NCI-H82 treated with DMSO at 0.1 percent for 48 hours (cell line): ENCODE measurements around the gene ME3.
"Not testable (repeated sequence)": the region's sequence is repeated elsewhere in the genome, so short reads cannot be mapped to it uniquely, and the experiment has no call there.

Source experiments
- DNase-seq: peaks from one replicate; lab custom pipeline; 2025; ENCODE audit not compliant: unreplicated experiment; lab: John Stamatoyannopoulos, UW

Gene ME3

DNA sequence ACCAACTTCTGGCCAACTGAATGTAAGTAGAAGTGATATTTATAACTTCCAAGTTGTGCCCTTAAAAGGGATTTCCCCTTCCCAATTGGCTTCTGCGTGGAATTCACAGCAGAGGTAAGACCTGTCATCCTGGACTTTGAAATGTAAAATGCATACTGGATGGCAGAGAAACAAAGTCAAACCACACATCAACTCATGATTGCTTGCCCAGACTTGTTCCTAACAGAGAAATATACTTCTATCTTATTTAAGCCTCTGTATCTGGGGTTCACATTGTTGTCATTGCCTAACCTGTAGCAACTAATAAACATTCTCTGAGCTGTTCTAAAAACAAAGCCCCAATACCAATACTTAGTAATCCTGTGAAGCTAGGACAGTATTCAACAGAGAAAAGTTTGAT, 6.2 kb downstream of the ME3 start:
- no peak for DNase-seq

DNA sequence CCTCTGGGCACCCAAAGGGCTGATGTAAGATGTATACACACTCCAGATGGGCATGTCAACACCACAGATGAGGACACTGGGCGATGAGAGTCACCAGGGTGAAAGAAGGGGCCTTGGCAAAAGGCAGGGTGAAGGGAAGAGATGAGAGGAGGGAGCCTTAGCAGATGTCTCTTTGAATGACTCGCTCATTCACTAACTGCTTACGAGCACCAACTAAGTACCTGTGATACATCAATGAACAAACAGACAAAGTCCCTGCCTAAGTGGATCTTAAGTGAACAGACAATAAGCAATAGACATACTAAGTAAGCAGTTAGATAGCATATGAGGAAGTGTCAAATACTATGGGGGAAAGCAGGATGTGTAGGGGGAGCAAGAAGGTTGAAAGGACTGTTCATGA, 7.5 kb downstream of the ME3 start:
- no peak for DNase-seq

DNA sequence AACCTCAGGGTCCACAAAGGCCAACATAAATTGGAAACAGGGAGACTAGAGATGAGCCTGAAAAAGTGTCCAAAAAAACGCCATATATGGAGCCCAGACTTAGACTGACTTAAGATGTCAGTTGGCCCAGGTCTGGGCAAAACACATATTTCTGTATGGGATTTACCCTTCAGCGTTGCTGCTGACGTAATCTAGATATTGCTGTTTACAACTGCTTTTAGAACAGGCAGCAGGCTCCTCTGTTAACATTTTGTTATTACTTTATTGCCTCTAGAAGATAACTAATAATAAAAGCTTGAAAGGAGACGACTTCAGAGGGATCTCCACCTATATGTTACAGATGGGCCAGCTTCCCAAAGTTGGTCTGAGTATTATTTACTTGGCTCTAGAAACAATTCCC, 8.7 kb downstream of the ME3 start:
- DNase-seq: no peak

DNA sequence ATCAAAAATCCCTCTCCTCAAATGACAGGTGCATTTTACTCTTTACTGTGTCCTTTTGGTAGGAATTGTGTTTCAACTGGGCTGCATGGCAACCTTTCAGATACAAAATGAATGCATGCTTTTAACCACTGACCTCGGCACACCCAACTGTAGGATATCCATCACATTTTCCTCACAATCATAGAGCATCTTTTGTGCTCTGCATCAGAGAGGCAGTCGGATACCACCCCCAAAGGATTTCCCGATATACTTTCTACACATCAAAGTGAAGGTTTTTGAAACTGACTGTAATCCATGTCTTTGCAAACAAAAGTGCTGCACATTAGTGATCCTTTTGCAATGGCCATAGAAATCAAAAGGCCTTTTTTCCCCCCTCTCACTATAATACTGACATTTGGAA, 9.1 kb downstream of the ME3 start:
- no peak for DNase-seq

DNA sequence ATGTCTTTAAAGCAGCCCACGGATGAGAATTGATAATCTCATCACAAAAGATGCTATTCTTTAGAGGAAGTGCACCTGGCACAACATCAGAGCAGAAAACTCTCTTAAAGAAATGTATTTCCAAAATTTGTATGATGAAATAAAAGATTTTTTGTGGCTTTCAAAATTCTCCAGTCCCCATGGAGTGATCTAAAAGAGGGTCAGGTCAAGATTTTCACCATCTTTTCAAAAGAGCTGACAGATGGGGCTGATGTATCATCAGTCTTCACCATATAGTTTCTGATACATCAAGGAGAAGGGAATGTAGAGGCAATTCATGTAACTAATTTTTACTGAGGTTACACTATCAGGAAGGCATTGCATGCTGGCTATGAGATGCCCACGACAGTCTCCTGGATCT, 11.7 kb downstream of the ME3 start:
- no peak for DNase-seq

DNA sequence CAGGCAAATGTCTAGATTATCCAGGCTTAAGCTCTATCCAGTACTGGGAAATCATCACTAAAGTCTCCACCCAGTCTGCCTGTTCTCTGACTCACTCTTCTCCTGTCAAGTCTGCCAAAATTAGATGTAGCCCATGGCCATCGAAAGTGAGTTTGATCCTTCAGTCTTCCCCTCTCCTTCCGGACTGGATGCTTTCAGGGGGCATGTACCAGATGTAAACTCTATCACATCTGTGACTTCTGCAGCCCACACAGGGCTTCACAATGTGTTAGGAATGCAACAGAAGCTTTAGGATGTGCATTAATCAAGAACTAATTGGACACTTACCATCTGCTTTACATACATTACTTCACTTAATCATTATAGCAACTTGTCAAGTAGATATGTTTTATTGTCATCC, 12.3 kb downstream of the ME3 start:
- DNase-seq: peak; percentile 65

DNA sequence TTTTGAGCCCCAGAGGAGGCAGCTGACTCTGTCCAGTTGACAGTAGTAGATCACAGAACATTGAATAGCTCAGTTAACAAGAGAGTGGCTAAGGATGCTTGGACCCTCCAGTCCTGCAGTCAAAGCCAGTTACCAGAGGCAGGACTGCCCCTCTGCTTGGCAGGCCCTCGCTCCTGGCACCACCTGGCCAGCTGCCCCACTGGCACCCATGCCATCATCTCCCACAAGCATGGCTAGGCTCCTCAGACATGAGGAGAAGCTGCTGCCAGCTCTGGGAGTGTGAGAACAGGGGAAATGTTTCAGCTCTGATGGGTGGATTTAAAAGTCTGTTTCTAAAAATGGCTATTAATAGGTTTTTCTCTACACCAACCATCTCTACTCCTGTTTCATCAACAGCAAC, 13.9 kb downstream of the ME3 start:
- DNase-seq: no peak

DNA sequence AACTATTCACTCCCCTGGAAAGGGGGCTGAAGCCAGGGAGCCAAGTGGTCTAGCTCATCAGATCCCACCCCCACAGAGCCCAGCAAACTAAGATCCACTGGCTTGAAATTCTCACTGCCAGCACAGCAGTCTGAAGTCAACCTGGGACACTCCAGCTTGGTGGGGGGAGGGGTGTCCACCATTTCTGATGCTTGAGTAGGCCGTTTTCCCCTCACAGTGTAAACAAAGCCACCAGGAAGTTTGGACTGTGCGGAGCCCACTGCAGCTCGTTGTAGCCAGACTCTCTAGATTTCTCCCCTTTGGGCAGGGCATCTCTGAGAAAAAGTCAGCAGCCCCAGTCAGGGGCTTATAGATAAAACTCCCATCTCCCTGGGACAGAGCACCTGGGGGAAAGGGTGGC, 27.2 kb downstream of the ME3 start:
- not testable (repeated sequence) for DNase-seq

DNA sequence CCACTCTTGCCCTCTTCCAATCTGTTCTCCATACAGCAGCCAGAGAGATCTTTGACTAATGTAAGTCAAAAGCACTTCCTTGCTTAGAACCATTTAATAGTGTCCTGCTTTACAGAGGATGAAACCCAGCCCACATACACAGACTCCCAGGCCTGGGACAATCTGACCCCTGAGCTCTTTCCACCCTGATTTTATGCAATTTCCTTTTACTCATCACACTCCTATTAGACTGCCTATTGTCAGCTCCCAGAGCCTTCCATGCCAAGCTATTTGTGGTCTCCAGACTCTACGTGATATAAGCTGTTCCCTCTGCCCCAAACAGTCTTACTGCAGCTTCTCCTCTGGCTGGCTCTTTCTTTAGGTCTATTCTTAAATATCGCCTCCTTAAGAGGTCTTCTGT, 28.1 kb downstream of the ME3 start:
- no peak for DNase-seq

DNA sequence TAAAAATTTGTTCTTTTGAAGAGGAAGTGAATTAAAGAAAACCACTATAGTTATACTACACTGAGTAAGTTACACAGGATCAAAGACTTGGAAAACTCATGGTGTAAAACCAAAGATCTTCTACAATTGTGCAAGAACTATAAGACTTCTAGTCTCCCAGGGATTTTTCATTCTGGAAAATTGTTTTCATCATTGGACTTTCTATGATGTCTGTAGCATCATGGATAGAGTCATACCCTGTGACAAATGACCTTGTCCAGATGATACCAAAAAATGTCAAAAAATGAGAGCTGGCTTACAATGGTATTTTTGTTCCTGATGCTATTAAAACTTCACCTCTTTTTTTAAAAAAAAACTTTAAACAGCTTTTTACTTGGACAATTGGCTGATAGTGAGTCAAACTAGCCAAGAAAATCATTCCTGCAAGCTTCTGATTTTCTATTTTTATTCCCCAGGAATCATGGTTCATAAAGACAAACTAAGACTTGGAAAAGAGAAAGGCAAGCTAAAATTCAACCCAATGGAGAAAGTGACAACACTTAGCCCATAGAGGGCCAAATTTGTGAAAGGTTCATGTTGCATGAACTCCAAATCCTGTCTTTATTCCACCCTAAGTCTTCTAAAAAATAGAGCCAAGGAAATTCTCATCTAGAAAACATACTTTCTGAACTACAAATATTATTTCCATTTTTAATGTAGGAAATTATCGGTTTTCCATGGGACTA, 30.7 kb downstream of the ME3 start:
- no peak for DNase-seq

DNA sequence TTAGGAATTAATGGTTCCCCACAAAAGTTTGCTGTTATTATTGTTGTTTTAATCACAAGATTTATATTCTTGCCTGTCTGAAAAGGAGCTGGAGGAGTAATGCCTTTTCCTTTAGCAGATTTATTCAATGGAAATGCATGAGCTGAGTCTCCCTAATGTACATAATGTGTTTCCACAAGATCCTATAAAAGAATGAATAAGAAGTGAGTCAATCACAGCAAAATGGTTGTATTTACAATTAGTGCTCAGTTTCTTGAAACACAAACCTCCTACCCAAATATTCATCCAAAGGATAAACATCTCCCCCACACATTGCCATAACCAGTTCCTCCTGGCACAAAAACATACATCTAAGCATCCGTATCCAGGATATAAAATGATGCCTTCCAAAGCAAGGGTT, 33.3 kb downstream of the ME3 start:
- no peak for DNase-seq

DNA sequence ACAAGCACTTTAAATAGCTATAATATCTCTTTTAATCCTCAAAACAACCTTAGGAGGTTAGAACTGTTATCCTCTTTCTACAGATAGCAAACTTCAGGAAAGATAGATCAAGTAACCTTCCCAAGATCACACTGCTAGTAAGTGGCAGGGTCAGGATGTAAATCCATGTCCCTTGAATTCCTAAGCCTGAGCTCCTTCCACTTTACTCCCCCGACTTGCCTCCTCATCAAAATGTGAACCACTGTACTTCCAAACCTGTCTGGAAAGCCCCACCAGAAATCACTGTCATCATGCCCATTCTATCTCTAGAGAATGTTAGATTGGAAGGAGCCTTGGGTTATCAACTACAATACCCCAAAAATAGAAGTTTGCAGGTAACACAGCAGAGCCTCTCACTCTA, 33.7 kb downstream of the ME3 start:
- no peak for DNase-seq

DNA sequence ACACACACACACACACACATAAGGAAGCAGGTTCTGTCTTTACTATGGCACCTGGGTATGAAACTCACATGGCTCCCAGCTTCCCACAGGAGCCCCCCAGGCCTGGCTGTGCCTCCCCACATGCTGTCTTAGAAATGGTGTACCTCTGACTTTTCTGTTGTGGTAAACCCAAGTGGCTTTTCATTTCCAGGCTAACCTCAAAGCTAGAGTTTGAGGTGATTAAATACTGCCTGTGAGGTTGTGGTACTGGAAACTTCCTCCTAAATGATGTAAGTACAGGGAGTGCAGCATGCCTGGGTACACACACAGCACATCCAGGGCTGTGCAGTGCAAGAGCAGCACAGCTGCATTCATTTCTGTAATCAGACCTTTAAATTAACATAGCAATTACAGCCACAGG, 34.4 kb downstream of the ME3 start:
- DNase-seq: no peak

DNA sequence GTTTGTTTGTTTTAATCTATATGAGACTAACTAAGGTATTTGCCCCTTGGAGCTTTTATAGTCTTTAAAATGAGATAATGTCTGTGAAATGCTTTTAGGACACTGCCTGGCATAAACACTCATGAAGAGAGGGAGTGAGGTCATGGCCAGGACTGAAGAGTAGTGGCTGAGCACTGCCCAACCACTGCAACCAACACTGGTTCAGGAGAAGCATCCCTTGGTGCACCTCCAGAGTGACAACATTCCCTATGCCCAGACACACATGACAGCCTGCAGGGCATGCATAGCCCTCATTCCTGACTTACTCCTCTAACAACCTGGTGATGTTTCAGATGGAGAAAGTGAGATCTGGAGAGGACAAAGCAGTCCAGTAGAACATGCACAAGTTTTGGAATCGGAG, 36.1 kb downstream of the ME3 start:
- no peak for DNase-seq

DNA sequence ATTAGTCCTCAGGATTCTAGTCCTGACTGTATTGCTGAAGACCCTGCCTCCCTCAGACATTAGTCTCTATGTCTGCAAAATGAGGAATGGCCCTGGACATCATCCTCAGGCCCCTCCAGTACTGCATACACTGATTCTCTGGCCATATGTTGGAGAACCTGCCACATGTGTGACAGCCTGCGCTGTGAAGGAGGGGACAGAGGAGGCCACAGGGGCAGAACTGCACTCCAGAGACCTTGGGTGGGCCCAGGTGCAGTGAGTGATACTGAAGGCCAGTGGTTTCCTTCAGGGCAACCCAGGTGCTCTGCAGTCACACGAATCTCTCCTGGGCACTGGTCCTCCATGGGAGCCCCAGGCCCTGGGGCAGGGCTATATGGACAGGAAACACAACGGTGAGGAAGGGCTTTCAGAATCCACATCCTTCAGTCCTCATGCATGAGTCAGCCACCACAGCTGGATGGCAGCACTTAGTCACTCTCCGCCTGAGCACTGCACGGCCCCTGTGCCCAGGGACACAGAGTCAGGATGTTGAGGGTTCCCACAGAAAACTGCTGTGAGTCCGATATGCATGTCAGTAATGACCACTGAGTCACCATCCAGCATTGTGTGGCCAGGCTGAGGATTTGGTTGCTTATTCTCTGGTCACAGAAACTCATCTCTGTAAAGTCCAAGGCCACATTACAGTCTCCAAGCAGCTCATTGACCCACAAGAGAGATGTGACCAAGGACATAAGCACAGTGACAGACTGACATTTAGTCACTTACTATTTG, 39.7 kb downstream of the ME3 start:
- no peak for DNase-seq

DNA sequence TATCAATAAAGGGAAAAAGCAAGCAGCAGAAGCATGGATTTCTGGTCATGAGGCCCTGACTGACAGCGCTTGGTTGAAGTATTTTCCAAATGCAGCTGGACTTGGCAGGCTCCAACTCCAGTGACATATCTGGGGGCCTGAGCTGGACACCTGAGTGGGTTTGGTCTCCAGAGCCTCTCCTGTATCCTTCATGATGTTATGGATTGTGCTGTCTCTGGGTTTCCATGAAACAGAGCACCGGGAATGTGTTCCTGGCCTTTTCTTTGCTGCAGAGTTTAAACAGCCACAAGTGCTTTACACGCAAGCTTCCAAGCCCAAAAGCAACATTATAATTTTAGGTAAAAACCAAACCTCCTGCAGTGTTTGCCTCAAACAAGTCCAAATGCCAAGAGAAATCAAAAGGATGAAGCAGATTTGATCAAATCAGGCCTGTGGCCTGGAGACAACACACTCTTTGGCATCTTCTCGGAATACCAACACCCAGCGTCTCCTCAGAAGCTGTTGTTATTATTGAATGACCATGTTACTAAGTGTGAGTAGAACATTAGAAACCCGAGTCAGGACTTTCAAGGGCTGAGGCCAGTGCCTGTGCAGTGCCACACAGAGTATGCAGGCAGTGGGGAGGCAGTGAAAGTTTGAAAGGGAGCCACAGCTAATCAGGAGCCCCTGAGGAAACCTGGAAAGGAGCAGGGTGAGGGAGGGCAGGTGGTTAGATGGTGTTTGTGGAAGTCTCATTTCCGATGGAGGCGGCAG, 42.0 kb downstream of the ME3 start:
- no peak for DNase-seq

DNA sequence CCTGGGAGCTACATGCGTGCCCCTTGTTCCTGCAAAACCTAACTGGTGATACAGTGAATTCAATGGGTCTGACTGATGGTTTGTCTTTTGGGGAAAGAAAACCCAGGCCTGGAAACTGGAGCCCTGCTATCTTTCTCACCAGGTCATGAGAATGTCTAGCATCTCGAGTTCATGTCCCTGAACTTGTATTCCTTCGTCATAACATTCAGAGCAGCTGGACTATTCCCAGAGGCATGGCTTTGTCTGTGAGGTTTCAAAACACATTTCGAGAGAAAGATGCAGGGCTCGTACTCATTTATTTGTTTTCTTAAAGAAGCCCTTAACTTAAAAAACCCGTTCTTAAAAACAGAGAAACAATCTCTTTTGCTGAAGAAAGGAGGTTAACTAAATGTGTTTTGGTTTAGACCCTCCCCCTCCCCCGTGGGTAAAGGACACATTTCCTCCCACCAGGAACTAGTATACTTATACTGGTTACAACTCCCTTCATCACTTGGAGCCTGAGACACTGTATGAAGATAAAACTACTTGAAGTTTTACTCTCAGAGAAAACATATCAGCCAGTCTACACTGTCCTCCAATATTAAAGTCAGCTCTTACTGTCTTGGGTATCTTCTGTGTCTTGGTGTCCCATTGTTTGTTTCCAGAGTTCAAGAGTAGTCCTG, 43.2 kb downstream of the ME3 start:
- DNase-seq: no peak

DNA sequence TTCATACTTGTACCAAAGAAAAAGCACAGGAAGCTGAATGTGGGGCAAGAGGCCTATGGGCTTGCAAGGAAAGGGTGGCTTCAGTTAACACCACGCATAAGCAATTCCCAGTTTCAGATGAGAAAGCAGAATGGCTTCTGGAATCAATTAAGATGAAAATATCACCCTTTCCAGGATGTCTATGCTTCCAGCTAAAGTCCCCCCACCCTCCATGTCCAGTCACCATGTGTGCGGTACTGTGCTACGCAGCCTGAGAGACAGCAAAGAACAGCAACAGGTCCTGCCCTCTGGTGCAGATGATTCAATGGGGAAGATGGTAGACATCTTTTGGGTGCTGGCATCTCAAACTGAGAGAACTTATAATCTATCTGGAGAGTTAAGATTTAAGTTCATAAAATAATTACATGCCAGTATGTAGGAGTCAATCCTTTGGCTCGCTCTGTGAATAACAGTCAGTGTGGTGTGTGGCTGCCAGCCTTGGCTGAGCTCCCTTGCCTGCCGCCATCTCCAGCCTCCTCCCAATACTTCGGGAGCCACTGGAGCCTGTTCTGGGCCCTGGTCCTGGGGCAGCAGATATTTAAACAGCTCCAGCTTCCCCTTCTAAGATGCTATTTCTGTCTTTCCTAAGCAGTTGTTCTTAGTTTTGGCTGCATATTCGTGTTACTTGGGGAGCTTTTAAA, 44.5 kb downstream of the ME3 start:
- no peak for DNase-seq

DNA sequence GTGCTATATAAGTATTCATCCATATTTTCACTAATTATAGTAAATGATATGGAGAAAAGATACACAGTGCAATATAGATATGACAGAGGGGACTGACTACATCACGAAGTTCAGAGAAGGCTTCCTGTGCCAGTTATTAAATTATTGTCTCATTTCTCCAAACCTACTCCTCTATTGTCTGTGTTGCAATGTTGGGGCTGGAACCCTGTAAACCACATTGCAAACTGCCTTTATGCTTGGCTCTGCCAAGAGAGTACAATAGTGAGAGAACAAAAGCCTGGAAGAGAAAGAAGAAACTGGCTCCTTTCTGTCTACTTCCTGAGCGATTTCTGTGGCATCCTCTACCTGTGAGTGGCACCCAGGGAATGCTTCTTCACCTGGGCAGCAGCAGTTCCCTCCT, 46.4 kb downstream of the ME3 start:
- DNase-seq: no peak

DNA sequence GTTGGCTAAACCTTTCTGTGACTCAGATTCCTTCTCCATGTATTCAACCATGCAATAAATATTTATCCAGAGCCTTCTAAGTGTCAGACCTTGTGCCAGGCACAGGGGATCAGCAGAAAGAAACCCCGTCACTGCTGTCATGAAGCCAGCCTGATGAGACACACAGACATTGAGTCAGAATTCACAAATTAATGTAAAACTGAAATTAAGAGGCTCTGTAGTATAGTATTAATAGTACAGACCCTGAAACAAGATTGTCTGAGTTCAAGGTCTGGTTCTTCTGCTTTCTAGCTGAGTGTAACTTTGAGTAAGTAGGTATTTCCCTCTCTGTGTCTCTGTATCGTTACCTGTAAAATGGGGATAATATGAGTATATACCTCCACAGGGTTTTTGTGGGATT, 46.9 kb downstream of the ME3 start:
- no peak for DNase-seq

DNA sequence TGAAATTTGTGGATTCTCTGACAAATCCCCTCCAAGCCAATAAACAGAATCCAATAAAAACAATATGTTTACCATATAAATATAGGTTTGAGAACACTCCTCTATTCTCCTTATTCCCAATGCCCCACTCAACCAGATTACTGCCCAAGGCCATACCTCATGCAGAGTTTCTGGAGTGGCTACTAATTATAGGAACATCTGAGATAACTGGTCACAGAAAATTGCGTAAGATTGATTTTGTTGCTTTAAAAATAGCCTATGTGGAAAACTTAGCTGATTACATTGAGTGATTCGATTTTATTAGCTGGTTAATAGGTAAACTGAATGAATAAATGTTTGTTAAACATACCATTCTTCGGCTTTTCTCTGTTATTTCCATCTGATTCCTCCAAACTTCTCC, 48.0 kb downstream of the ME3 start:
- DNase-seq: no peak
